ENCODE results near the gene ADGRL3. TPM values are rescaled to one million over a fixed set of nuclear protein-coding genes. Genes with fewer than 3 reads are reported as not detected.

Gene ADGRL3
- total and polyA plus RNA-seq, 2 donors (not counting 1 experiment from before 2014, with no cell fraction given), result not detected

DNA sequence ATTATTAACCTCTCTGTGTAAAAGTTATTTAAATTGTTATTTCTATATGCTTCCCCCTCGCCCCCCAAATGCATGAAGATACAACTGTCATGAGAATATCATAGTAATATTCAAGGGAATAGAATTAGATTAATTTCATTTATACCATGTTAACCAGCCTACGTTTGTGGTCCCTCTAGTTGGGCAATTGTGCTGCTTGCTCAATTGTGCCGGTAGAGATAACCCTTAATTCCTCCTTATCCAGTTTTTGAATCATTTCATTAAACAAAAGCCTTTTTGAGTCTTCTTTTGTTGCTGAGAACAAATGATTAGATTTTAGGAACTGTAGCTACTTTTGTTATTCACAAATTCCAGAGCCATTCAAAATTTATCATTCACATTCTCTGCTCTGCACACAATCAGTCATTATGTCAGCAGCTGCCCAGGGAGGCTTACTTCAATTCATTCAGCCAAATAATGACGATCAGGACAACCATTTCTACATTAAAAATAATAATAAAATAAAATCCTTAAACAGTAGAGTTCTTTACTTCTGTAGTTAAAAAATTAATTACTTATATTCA, 98.1 kb downstream of the ADGRL3 start:
- ATAC-seq (ENCODE audit: low read depth) (no peak), DNase-seq (no peak)
- H3K27ac Mint-ChIP-seq, result no peak overlapping the region
- ChIA-PET CTCF (no interaction called here), POLR2A (no interaction called here)
- H3K79me2 ChIP-seq (ENCODE audit: control insufficient read depth, insufficient read depth, low read length), result no peaks in the 10 kb centered on the region
- H3K27me3 Mint-ChIP-seq, result no peaks in the 10 kb centered on the region
- H3K9ac ChIP-seq (ENCODE audit: low read length), result no peak overlapping the region
- no peaks in the 10 kb centered on the region for H3K4me1 ChIP-seq (ENCODE audit: control insufficient read depth in 2 of 2, insufficient read depth in 2 of 2, low read length in 2 of 2)
- no peak overlapping the region for H3K4me3 ChIP-seq (ENCODE audit: control extremely low read depth in 1 of 5, extremely low read depth in 1 of 5, insufficient read depth in 1 of 5, low read depth in 2 of 5, low read length in 4 of 5)
- TF ChIP-seq, protein P1, sequence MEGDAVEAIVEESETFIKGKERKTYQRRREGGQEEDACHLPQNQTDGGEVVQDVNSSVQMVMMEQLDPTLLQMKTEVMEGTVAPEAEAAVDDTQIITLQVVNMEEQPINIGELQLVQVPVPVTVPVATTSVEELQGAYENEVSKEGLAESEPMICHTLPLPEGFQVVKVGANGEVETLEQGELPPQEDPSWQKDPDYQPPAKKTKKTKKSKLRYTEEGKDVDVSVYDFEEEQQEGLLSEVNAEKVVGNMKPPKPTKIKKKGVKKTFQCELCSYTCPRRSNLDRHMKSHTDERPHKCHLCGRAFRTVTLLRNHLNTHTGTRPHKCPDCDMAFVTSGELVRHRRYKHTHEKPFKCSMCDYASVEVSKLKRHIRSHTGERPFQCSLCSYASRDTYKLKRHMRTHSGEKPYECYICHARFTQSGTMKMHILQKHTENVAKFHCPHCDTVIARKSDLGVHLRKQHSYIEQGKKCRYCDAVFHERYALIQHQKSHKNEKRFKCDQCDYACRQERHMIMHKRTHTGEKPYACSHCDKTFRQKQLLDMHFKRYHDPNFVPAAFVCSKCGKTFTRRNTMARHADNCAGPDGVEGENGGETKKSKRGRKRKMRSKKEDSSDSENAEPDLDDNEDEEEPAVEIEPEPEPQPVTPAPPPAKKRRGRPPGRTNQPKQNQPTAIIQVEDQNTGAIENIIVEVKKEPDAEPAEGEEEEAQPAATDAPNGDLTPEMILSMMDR (IDR thresholded peaks at IDR 0.05), result no peak
- TF ChIP-seq EZH2 (IDR thresholded peaks at IDR 0.05; ENCODE audit: borderline replicate concordance, insufficient read depth, low read depth, low read length, poor library complexity, severe bottlenecking), result no peak
- H2AFZ ChIP-seq (ENCODE audit: insufficient read depth, low read depth, low read length, poor library complexity, severe bottlenecking), result no peak overlapping the region
- no CpG with 5 or more reads among the region's 4 CpGs for WGBS (ENCODE audit: insufficient coverage)
- H3K4me3 Mint-ChIP-seq, result no peak overlapping the region
- no peak overlapping the region for H3K4me2 ChIP-seq (replicated peaks; ENCODE audit: low read depth, low read length, poor library complexity, severe bottlenecking)
- no peaks in the 10 kb centered on the region for H3K9me3 ChIP-seq (ENCODE audit: control extremely low read depth in 1 of 3, control insufficient read depth in 2 of 3, insufficient read depth in 1 of 3, low read length in 2 of 3)
- no peak overlapping the region for H3K27ac ChIP-seq (ENCODE audit: low read length in 2 of 2)
- intact Hi-C loops (cut with micrococcal nuclease), result no loop called here
- no peaks in the 10 kb centered on the region for H3K36me3 ChIP-seq (replicated peaks in 1 of 2; ENCODE audit: control extremely low read depth in 1 of 2, control insufficient read depth in 1 of 2, extremely low read depth in 1 of 2, insufficient read depth in 2 of 2, low read length in 1 of 2)
- H4K20me1 ChIP-seq (ENCODE audit: control insufficient read depth, insufficient read depth, low read length, poor library complexity, severe bottlenecking), result no peaks in the 10 kb centered on the region
- no peaks in the 10 kb centered on the region for H3K9me3 Mint-ChIP-seq (ENCODE audit: insufficient read depth)
- no peaks in the 10 kb centered on the region for H3K4me1 Mint-ChIP-seq
- H3K27me3 ChIP-seq (replicated peaks in 1 of 4; ENCODE audit: control extremely low read depth in 1 of 4, control insufficient read depth in 3 of 4, insufficient read depth in 4 of 4, low read length in 3 of 4), result no peaks in the 10 kb centered on the region

DNA sequence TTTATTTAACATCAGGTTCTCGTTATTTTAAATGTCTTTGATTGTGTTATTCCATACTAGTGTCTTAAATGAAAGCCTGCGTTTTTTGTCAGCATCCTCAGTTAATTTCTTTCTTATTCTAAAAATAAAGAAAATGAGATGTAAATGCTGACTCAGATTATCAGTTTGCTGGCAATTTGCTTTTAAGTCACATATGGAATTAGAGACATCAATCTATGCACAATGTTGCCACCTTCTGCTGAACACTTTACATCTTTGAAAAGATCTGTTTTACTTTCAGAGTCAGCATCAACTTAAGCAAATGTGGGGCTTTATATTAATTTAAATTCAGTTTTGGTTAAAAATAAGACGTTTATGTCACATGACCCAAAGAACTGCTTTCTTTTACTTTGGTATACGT, 99.2 kb downstream of the ADGRL3 start:
- CTCF ChIA-PET, result no interaction called here
- H3K9ac ChIP-seq (ENCODE audit: low read length), result no peak overlapping the region
- no peaks in the 10 kb centered on the region for H3K9me3 Mint-ChIP-seq (ENCODE audit: insufficient read depth)
- H3K27ac Mint-ChIP-seq, result no peak overlapping the region
- ATAC-seq (ENCODE audit: low read depth) (no peak), DNase-seq (no peak)
- H3K27me3 ChIP-seq (replicated peaks in 1 of 4; ENCODE audit: control extremely low read depth in 1 of 4, control insufficient read depth in 3 of 4, insufficient read depth in 4 of 4, low read length in 3 of 4), result no peaks in the 10 kb centered on the region
- no peak overlapping the region for H3K4me2 ChIP-seq (replicated peaks; ENCODE audit: low read depth, low read length, poor library complexity, severe bottlenecking)
- H3K4me1 ChIP-seq (ENCODE audit: control insufficient read depth in 2 of 2, insufficient read depth in 2 of 2, low read length in 2 of 2), result no peaks in the 10 kb centered on the region
- no peaks in the 10 kb centered on the region for H3K27me3 Mint-ChIP-seq
- no peaks in the 10 kb centered on the region for H4K20me1 ChIP-seq (ENCODE audit: control insufficient read depth, insufficient read depth, low read length, poor library complexity, severe bottlenecking)
- no peak overlapping the region for H3K4me3 ChIP-seq (ENCODE audit: control extremely low read depth in 1 of 5, extremely low read depth in 1 of 5, insufficient read depth in 1 of 5, low read depth in 2 of 5, low read length in 4 of 5)
- H3K4me1 Mint-ChIP-seq, result no peaks in the 10 kb centered on the region
- intact Hi-C loops (cut with micrococcal nuclease), result no loop called here
- H3K9me3 ChIP-seq (ENCODE audit: control extremely low read depth in 1 of 3, control insufficient read depth in 2 of 3, insufficient read depth in 1 of 3, low read length in 2 of 3), result no peaks in the 10 kb centered on the region
- POLR2A ChIA-PET, result no interaction called here
- H3K27ac ChIP-seq (ENCODE audit: low read length in 2 of 2), result no peak overlapping the region
- TF ChIP-seq EZH2 (IDR thresholded peaks at IDR 0.05; ENCODE audit: borderline replicate concordance, insufficient read depth, low read depth, low read length, poor library complexity, severe bottlenecking), result no peak
- TF ChIP-seq, protein P1 (IDR thresholded peaks at IDR 0.05), result no peak
- no CpG with 5 or more reads among the region's 4 CpGs for WGBS (ENCODE audit: insufficient coverage)
- no peaks in the 10 kb centered on the region for H3K36me3 ChIP-seq (replicated peaks in 1 of 2; ENCODE audit: control extremely low read depth in 1 of 2, control insufficient read depth in 1 of 2, extremely low read depth in 1 of 2, insufficient read depth in 2 of 2, low read length in 1 of 2)
- H3K4me3 Mint-ChIP-seq, result no peak overlapping the region
- H3K79me2 ChIP-seq (ENCODE audit: control insufficient read depth, insufficient read depth, low read length), result no peaks in the 10 kb centered on the region
- H2AFZ ChIP-seq (ENCODE audit: insufficient read depth, low read depth, low read length, poor library complexity, severe bottlenecking), result no peak overlapping the region

Measured in B cell (primary cell).